Spleen (tissue), 7 donors: ENCODE results near the gene GGA2.

ENCODE experiments used
- CTCF ChIP-seq, 11 experiments: fragments of 200-600 bp in 7 of 11; fragments of 450-650 bp in 4 of 11; sonication (generic) in 4 of 11; IDR thresholded peaks in 8 of 11; conservative IDR thresholded peaks in 3 of 11; 1 replicate in 7 of 11; 2 replicates in 4 of 11; pipeline versions ENCODE4 v1.4.0 to v1.8.0; 2016 to 2021; ENCODE audit warnings: antibody characterized with exemption in 11 of 11, inconsistent platforms in 4 of 11, mild to moderate bottlenecking in 1 of 11
- POLR2A ChIP-seq, 3 donors: fragments of 450-650 bp; IDR thresholded peaks; one replicate each; pipeline ENCODE4 v1.5.1; 2017; ENCODE audit warnings: antibody characterized with exemption in 3 of 3, mild to moderate bottlenecking in 1 of 3
- donor health status: DM: no; HTN: no; CAD: no; lungs with moderate emphysema.
- donor health status: DM: no; HTN: no; CAD: no.
- donor health status: DM: no; HTN: no; CAD: no.

DNA sequence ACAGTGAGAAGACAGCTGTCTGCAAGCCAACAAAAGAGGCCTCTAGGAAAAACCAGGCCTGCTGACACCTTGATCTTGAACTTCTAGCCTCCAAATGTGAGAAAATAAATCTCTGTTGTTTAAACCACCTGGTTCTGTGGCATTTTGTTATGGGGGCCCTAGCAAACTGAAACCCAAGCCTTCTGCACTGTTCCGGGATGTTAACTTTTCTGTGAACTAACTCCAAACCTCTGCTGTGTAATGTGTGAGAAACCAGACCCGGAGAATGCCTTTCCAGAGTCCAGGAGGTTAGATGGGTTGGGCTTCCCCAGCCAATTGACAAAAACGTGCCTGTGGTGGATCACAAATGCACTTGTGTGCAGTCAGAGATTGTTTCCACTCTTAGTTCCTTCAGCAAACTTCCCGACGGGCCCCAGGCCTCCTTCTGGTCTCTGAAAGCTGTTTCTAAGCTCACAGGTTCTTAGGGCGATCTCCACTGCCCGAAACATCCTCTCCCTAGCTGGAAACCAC lies 13.6 kb upstream of the GGA2 start:
- TF ChIP-seq CTCF (IDR thresholded peaks at IDR 0.05 in 8 of 11, conservative IDR thresholded peaks at IDR 0.05 in 3 of 11) (no peak), POLR2A (IDR thresholded peaks at IDR 0.05) (no peak)
